MM.1S (cell line): Measurements from ENCODE around the gene CD109.

Source experiments
- DNase-seq: peaks from one replicate; pipeline ENCODE4 v3.0.0-alpha.2; 2015
- H2AFZ ChIP-seq: fragments of 300-600 bp; sonication (generic); 2 replicates; pipeline ENCODE4 v1.6.0; 2016; ENCODE audit warnings: antibody characterized with exemption, low read length
- H3F3A ChIP-seq: fragments of 300-600 bp; sonication (generic); 2 replicates; pipeline ENCODE4 v1.6.1; 2016; ENCODE audit warnings: mild to moderate bottlenecking, antibody characterized with exemption, low read length, moderate library complexity, mixed read lengths; ENCODE audit not compliant: insufficient read depth
- H3K27ac ChIP-seq: fragments of 300-600 bp; sonication (generic); 2 replicates; pipeline ENCODE4 v1.5.1; 2016; ENCODE audit warnings: mild to moderate bottlenecking, low read length
- H3K27me3 ChIP-seq: fragments of 300-600 bp; sonication (generic); replicated peaks from 2 replicates; pipeline ENCODE4 v1.6.0; 2016; ENCODE audit warnings: low read length; ENCODE audit not compliant: insufficient read depth
- H3K36me3 ChIP-seq: fragments of 300-600 bp; sonication (generic); replicated peaks from 2 replicates; pipeline ENCODE4 v1.6.1; 2016; ENCODE audit warnings: mild to moderate bottlenecking, low read length, mixed read lengths; ENCODE audit not compliant: insufficient read depth
- H3K4me1 ChIP-seq: fragments of 300-600 bp; sonication (generic); 2 replicates; pipeline ENCODE4 v1.6.1; 2016; ENCODE audit warnings: low read length, mixed read lengths
- H3K4me2 ChIP-seq: fragments of 300-600 bp; sonication (generic); 2 replicates; pipeline ENCODE4 v1.6.0; 2016; ENCODE audit warnings: low read depth, low read length
- H3K4me3 ChIP-seq: fragments of 300-600 bp; sonication (generic); 2 replicates; pipeline ENCODE4 v1.5.1; 2016; ENCODE audit warnings: low read length, mixed read lengths
- H3K79me2 ChIP-seq: fragments of 300-600 bp; sonication (generic); 2 replicates; pipeline ENCODE4 v1.6.1; 2016; ENCODE audit warnings: mixed run types, low read length, mixed read lengths
- H3K9ac ChIP-seq: fragments of 300-600 bp; sonication (generic); 2 replicates; pipeline ENCODE4 v1.6.1; 2016; ENCODE audit warnings: low read length, mixed read lengths
- H3K9me2 ChIP-seq: fragments of 300-600 bp; sonication (generic); replicated peaks from 2 replicates; pipeline ENCODE4 v1.6.1; 2016; ENCODE audit warnings: mild to moderate bottlenecking, low read length, mixed read lengths; ENCODE audit not compliant: insufficient read depth
- H3K9me3 ChIP-seq: fragments of 300-600 bp; sonication (generic); replicated peaks from 2 replicates; pipeline ENCODE4 v1.6.1; 2016; ENCODE audit warnings: mild to moderate bottlenecking, low read length, mixed read lengths; ENCODE audit not compliant: insufficient read depth
- H4K20me1 ChIP-seq: fragments of 300-600 bp; sonication (generic); 2 replicates; pipeline ENCODE4 v1.6.1; 2016; ENCODE audit warnings: mild to moderate bottlenecking, low read length, moderate library complexity, mixed read lengths; ENCODE audit not compliant: insufficient read depth
- CTCF ChIP-seq: fragments of 300-600 bp; sonication (generic); IDR thresholded peaks from 2 replicates; pipeline ENCODE4 v1.5.1; 2016; ENCODE audit warnings: antibody characterized with exemption, low read length, mixed read lengths
- EZH2 ChIP-seq: fragments of 300-600 bp; sonication (generic); optimal IDR thresholded peaks from 2 replicates; pipeline ENCODE3; 2017; ENCODE audit warnings: low read depth, mild to moderate bottlenecking, antibody characterized with exemption, low read length, mixed read lengths
- EZH2phosphoT487 ChIP-seq: fragments of 300-600 bp; sonication (generic); IDR thresholded peaks from 2 replicates; pipeline ENCODE4 v1.6.1; 2018; ENCODE audit warnings: antibody characterized with exemption, low read length

Gene CD109

GRCh38 chr6:73652637-73653570 lies 43.1 kb upstream of the CD109 start:
- peak overlapping the region; percentile 95 for H3K4me2 ChIP-seq
- H2AFZ ChIP-seq, result peak overlapping the region; percentile 93
- H3K9me2 ChIP-seq, result no peaks in the 10 kb centered on the region
- peaks cover 10% of the 10 kb centered on the region; the same call in 1 of the 2 replicates for H3K4me1 ChIP-seq
- H3K4me3 ChIP-seq, result peak overlapping the region; percentile 90
- peaks cover 23% of the 10 kb centered on the region for H3F3A ChIP-seq
- peaks cover 11% of the 10 kb centered on the region for H3K79me2 ChIP-seq
- no peaks in the 10 kb centered on the region for H3K9me3 ChIP-seq
- H3K36me3 ChIP-seq, result no peaks in the 10 kb centered on the region
- peak overlapping the region; percentile 99 for H3K9ac ChIP-seq
- H3K27me3 ChIP-seq, result no peaks in the 10 kb centered on the region
- H3K27ac ChIP-seq, result peak overlapping the region; percentile 99
- TF ChIP-seq CTCF (peak; percentile 38), EZH2 (no peak), EZH2phosphoT487 (no peak)
- no peaks in the 10 kb centered on the region for H4K20me1 ChIP-seq
- peak; percentile 79 for DNase-seq

GRCh38 chr6:73653571-73654424 lies 42.2 kb upstream of the CD109 start, which contains the start of gene SLC17A5:
Gene SLC17A5 (minus strand): TSS chr6:73653992. CDS start chr6:73653886, 106 bp downstream.
- no peaks in the 10 kb centered on the region for H3K36me3 ChIP-seq
- H3K4me2 ChIP-seq, result peak within 1 kb of the TSS; percentile 95
- peak within 1 kb of the TSS; percentile 99 for H3K9ac ChIP-seq
- H3K4me3 ChIP-seq, result peak within 1 kb of the TSS; percentile 90
- H3K79me2 ChIP-seq, result peaks cover 8% of the 10 kb centered on the region
- H3K9me2 ChIP-seq, result no peaks in the 10 kb centered on the region
- H4K20me1 ChIP-seq, result no peaks in the 10 kb centered on the region
- no peaks in the 10 kb centered on the region for H3K27me3 ChIP-seq
- peak within 1 kb of the TSS; percentile 99 for H3K27ac ChIP-seq
- peak; percentile 94 for DNase-seq
- H3K9me3 ChIP-seq, result no peaks in the 10 kb centered on the region
- TF ChIP-seq EZH2, result no peak
- H2AFZ ChIP-seq, result peak within 1 kb of the TSS; percentile 98
- peaks cover 10% of the 10 kb centered on the region; the same call in 1 of the 2 replicates for H3K4me1 ChIP-seq
- H3F3A ChIP-seq, result peaks cover 23% of the 10 kb centered on the region

GRCh38 chr6:73655341-73655917 lies 40.6 kb upstream of the CD109 start:
- Histone ChIP-seq H3K9me3 (no peaks in the 10 kb centered on the region), H3K79me2 (peaks cover 8% of the 10 kb centered on the region), H3K36me3 (no peaks in the 10 kb centered on the region), H3F3A (peaks cover 23% of the 10 kb centered on the region), H3K27ac (no peak overlapping the region), H3K4me1 (peaks cover 10% of the 10 kb centered on the region; the same call in 1 of the 2 replicates), H3K9ac (peak overlapping the region; percentile 99; the same call in 1 of the 2 replicates), H3K27me3 (no peaks in the 10 kb centered on the region), H2AFZ (peak overlapping the region; percentile 98; the same call in 1 of the 2 replicates), H3K9me2 (no peaks in the 10 kb centered on the region), H3K4me3 (peak overlapping the region; percentile 90), H3K4me2 (peak overlapping the region; percentile 76; the same call in 1 of the 2 replicates), H4K20me1 (no peaks in the 10 kb centered on the region)
- DNase-seq, result no peak
- TF ChIP-seq CTCF (no peak), EZH2 (no peak), EZH2phosphoT487 (no peak)
